Dermis blood vessel endothelial cell (primary cell): ENCODE data around the gene TICAM1. TPM values are rescaled to one million over a fixed set of nuclear protein-coding genes. Genes with fewer than 3 reads are reported as not detected.
A peak's percentile ranks its signal among the peaks of the same experiment; 100 is the strongest.
"Not testable (repeated sequence)": the region's sequence is repeated elsewhere in the genome, so short reads cannot be mapped to it uniquely, and the experiment has no call there.

Experiments
- DNase-seq: peaks from one replicate; pipeline ENCODE4 v3.0.0; 2010
- total RNA-seq: library from RNA; depleted of rRNA; stranded (reverse); fragments of >200 nt; gene quantifications from 2 replicates; pipeline ENCODE4 v1.2.3, GENCODE V29; 2014

The TICAM1 gene
- total RNA-seq, 1 donor from 2014 or later: 4.9 TPM

- peak; percentile 76 for DNase-seq
Observed at GRCh38 chr19:4803736-4804695, 27.5 kb downstream of the TICAM1 start.

DNA sequence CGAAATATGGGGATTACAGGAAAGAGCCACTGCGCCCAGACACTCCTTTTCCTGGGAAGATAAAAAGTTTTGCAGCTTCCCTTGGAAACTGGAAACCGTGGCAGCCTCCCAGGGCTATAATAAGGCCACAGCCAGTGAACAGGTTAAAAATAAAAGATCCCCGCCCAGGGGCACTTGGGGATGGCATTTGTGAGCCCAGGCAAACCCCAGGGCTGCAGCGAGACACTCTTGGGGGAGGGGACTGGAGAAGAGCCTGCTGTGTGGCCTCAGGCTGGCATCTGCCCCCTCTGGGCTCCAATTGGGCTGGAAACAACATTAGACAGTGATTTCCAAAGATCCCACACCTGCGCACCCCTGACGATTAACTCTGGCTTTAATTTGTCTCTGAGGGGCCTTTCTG, 28.8 kb downstream of the TICAM1 start:
- DNase-seq: no peak

DNA sequence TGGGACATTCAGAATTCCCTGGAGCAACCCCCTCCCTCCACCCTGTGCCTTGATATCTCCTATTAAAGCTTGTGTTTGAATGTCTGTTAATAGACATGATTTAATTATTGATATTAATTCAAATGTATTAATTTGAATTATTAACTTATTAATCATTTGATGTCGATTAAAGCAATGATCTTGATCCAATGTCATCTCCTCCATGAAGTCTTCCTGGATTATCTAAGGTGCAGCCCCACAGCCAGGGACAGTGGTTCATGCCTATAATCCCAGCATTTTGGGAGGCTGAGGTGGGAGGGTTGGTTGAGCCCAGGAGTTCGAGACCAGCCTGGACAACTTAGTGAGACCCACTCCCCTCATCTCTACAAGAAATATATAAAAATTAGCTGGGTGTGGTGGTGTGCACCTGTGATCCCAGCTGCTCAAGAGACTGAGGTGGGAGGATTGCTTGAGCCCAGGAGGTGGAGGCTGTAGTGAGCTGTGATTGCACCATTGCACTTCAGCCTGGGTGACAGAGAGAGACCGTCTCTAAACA, 30.4 kb downstream of the TICAM1 start:
- DNase-seq: no peak

- DNase-seq: no peak
Observed at GRCh38 chr19:4800591-4801081, 30.9 kb downstream of the TICAM1 start.

DNA sequence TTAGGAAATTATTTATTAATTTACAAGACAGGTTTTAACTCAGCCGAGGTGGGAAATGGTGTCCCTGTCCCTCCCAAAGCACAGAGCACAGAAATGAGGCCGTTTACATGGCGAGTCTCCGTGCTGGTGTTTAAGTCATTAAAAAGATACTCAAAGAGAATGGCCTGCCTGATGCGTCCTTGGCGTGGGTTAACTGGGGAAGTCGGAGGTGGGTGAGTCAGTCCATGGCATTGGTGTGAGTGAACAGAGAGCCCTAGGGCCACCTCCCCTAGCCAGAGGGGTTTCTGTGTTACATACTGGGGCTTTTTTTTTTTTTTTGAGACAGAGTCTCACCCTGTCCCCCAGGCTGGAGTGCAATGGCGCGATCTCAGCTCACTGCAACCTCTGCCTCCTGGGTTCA, 36.1 kb downstream of the TICAM1 start:
- peak; percentile 54 for DNase-seq

DNA sequence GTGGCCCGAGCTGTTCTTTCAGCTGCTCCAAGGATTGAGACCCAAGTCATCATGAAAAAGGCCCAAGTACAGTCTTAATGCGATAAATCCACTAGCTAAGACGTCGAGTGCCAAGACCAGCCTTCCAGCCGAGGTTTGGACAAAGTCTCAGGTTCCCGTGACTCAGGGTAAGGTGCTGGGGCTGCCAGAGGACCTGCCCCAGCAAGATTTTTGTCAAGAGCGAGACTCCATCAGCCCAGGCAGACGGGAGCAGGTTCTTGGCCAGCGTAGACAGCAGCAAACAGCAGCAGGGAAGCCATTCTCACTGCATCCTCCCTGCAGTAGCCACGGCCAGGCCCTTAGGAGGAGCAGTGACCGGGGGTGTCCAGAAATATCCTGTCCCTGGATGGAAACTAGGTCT, 36.5 kb downstream of the TICAM1 start:
- DNase-seq: no peak

DNA sequence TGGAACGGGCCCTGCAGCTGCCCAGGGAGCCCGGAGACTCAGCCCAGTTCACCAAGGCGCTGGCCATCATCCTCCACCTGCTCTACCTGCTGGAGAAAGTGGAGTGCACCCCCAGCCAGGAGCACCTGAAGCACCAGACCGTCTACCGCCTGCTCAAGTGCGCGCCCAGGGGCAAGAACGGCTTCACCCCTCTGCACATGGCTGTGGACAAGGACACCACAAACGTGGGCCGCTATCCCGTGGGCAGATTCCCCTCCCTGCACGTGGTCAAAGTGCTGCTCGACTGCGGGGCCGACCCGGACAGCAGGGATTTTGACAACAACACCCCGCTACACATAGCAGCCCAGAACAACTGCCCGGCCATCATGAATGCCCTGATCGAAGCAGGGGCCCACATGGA, 38.2 kb downstream of the TICAM1 start:
- DNase-seq: not testable (repeated sequence)

- not testable (repeated sequence) for DNase-seq
Observed at GRCh38 chr19:4792866-4793195, 38.7 kb downstream of the TICAM1 start.

DNA sequence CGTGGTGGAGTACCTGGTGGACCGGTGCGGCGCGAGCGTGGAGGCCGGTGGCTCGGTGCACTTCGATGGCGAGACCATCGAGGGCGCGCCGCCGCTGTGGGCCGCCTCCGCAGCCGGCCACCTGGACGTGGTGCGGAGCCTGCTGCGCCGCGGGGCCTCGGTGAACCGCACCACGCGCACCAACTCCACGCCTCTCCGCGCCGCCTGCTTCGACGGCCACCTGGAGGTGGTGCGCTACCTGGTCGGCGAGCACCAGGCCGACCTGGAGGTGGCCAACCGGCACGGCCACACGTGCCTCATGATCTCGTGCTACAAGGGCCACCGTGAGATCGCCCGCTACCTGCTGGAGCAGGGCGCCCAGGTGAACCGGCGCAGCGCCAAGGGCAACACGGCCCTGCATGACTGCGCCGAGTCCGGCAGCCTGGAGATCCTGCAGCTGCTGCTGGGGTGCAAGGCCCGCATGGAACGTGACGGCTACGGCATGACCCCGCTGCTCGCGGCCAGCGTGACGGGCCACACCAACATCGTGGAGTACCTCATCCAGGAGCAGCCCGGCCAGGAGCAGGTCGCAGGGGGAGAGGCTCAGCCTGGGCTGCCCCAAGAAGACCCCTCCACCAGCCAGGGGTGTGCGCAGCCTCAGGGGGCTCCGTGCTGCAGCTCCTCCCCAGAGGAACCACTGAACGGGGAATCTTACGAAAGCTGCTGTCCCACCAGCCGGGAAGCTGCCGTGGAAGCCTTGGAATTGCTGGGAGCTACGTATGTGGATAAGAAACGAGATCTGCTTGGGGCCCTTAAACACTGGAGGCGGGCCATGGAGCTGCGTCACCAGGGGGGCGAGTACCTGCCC, 39.3 kb downstream of the TICAM1 start:
- DNase-seq: peak; percentile 20

DNA sequence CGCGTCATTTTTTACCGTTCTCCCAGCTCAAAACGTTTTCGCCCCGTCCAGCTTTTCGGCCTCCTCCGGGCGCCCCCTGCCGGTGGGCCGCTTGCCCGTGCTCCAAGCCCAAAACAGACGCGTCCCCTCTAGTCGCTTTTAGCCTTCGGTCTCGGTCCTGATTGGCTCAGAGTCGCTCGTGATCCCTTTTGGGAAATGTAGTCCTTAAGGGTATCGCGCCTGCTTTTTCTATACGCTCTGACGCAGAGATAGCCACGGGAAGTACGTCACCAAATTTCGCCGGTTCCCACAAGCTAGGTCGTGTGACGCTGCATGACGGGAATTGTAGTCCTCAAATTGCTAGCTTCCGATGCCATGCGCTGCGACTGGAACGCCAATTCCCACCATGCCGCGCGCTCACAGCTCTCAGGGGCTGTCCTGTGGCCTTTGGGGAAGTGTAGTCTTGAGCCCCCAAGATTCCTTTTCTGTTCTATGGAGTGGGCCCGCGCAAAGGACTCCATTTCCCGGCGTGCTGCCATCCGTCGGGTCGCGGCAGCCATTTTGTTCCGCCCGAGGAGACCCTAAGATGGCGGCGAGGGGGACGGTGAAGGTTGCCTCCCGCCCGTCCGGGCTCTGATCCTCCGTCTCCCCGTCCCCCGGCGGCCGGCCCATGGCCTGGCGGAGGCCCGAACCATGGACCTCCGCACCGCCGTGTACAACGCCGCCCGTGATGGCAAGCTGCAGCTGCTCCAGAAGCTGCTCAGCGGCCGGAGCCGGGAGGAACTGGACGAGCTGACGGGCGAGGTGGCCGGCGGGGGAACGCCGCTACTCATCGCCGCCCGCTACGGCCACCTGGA, 40.1 kb downstream of the TICAM1 start, which contains the start of gene FEM1A:
FEM1A (plus strand) TSS at position 552 of the 836 bp plus-strand sequence; CDS start at position 673, 121 bp downstream.
- peak; percentile 100 for DNase-seq

GRCh38 chr19:4786412-4787016, 45.0 kb downstream of the TICAM1 start:
- DNase-seq: not testable (repeated sequence)

DNA sequence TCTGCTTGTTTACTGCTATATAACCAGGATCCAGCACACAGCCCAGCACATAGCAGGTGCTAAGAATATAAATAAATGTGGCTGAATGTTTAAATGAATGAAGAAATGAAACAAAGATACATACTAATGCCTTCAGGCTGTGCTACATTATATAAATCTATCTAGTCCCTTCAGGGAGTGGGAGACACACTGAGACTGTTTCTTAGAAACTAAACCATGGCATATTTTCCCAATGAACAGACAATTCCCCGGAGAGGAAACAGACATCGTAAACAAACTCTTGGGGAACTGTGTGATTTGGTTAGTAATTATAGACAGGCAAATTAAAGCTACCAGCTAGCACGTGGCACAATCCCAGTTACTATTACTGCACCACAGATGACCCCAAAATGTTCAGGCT, 49.7 kb downstream of the TICAM1 start:
- no peak for DNase-seq

DNA sequence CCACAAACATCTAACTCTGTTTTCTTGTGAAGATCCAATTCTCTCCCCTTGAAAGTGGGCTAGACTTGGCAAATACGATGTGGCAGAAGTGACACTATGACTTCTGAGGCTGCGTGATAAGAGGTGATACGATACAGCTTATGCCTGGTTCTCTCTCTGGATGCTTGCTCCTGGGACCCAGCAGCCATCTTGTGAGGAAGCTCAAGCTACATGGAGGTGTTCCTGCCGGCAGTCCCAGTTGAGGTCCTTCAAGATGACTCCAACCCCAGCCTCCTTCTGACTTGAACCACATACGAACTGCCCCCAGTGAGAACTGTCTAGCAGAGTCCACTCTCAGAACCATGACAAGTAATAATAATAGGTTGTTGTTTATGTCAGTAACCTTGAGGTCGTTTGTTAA, 50.7 kb downstream of the TICAM1 start:
- DNase-seq: no peak

DNA sequence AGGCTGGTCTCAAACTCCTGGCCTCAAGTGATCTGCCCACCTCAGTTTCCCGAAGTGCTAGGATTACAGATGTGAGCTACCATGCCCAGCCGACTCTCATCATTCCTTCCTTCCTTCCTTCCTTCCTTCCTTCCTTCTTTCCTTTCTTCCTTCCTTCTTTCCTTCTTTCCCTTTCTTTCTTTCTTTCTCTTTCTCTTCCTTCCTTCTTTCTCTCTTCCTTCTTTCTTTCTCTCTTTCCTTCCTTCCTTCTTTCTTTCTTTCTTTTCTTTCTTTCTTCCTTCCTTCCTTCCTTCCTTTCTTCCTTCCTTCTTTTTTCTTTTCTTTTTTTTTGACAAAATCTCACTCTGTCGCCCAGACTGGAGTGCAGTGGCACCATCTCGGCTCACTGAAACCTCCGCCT, 53.4 kb downstream of the TICAM1 start:
- DNase-seq: not testable (repeated sequence)

- DNase-seq: no peak
Observed at GRCh38 chr19:4776436-4777211, 54.9 kb downstream of the TICAM1 start.

GRCh38 chr19:4775627-4776152, 55.8 kb downstream of the TICAM1 start:
- no peak for DNase-seq

- DNase-seq: no peak
Observed at GRCh38 chr19:4774136-4774535, 57.4 kb downstream of the TICAM1 start.

- no peak for DNase-seq
Observed at GRCh38 chr19:4773047-4773640, 58.4 kb downstream of the TICAM1 start.

GRCh38 chr19:4772566-4772965, 58.9 kb downstream of the TICAM1 start:
- DNase-seq: no peak
